DMS 273 (cell line): Measurements from ENCODE around the gene LDLRAP1.

ENCODE experiments used
- DNase-seq: peaks from one replicate; lab custom pipeline; 2025; ENCODE audit not compliant: unreplicated experiment; lab: John Stamatoyannopoulos, UW

LDLRAP1 gene

GRCh38 chr1:25541889-25542658 lies 1.3 kb upstream of the LDLRAP1 start:
- peak; percentile 63 for DNase-seq

- no peak for DNase-seq
Observed at GRCh38 chr1:25543005-25543424, 391 bp upstream of the LDLRAP1 start.

GRCh38 chr1:25544243-25544764 lies 898 bp downstream of the LDLRAP1 start:
- DNase-seq, result no peak

- DNase-seq, result peak; percentile 79
Observed at GRCh38 chr1:25544819-25545218, 1.4 kb downstream of the LDLRAP1 start.

GRCh38 chr1:25545767-25546166 lies 2.4 kb downstream of the LDLRAP1 start:
- DNase-seq, result no peak

- DNase-seq, result no peak
Observed at GRCh38 chr1:25546193-25546592, 2.8 kb downstream of the LDLRAP1 start.

GRCh38 chr1:25548601-25549000 lies 5.2 kb downstream of the LDLRAP1 start:
- no peak for DNase-seq

- peak; percentile 73 for DNase-seq
Observed at GRCh38 chr1:25549273-25550154, 6.1 kb downstream of the LDLRAP1 start.

- DNase-seq, result no peak
Observed at GRCh38 chr1:25550155-25550506, 6.7 kb downstream of the LDLRAP1 start.

GRCh38 chr1:25550683-25551310 lies 7.4 kb downstream of the LDLRAP1 start:
- no peak for DNase-seq

GRCh38 chr1:25553749-25554429 lies 10.5 kb downstream of the LDLRAP1 start:
- no peak for DNase-seq

GRCh38 chr1:25554430-25554780 lies 11.0 kb downstream of the LDLRAP1 start:
- DNase-seq, result no peak

- no peak for DNase-seq
Observed at GRCh38 chr1:25554886-25555752, 11.7 kb downstream of the LDLRAP1 start.

- no peak for DNase-seq
Observed at GRCh38 chr1:25555753-25556092, 12.3 kb downstream of the LDLRAP1 start.

- no peak for DNase-seq
Observed at GRCh38 chr1:25556132-25556670, 12.8 kb downstream of the LDLRAP1 start.

GRCh38 chr1:25556791-25557476 lies 13.5 kb downstream of the LDLRAP1 start:
- DNase-seq, result peak; percentile 70

- DNase-seq, result no peak
Observed at GRCh38 chr1:25557543-25557942, 14.1 kb downstream of the LDLRAP1 start.

- DNase-seq, result no peak
Observed at GRCh38 chr1:25559031-25559430, 15.6 kb downstream of the LDLRAP1 start.

- no peak for DNase-seq
Observed at GRCh38 chr1:25560001-25560400, 16.6 kb downstream of the LDLRAP1 start.
